ENCODE results near the gene ST7L. TPM values are rescaled to one million over a fixed set of nuclear protein-coding genes. Genes with fewer than 3 reads are reported as not detected.

ST7L gene
- total and polyA plus RNA-seq, 2 of the 4 experiments (the other 2 are of a cell fraction), result 7.7 to 14.7 TPM

- DNase-seq (no peak), ATAC-seq (ENCODE audit: low read depth) (no peak)
- Histone ChIP-seq H3K9me1 (ENCODE audit: insufficient read depth, low read length) (no peaks in the 10 kb centered on the region), H4K8ac (ENCODE audit: low read depth in 2 of 2, low read length in 2 of 2) (no peak overlapping the region), H3K4me1 (ENCODE audit: control insufficient read depth, insufficient read depth, low read length) (0 out of 2 replicates have a peak, but pooled peaks cover 2% of the 10 kb centered on the region), H2BK120ac (ENCODE audit: low read depth, low read length) (no peak overlapping the region), H3K27ac (ENCODE audit: insufficient read depth, low read length) (no peak overlapping the region), H4K20me1 (ENCODE audit: insufficient read depth, low read length) (no peaks in the 10 kb centered on the region), H3K27me3 (ENCODE audit: control insufficient read depth, insufficient read depth, low read length) (no peaks in the 10 kb centered on the region), H3K18ac (ENCODE audit: low read depth, low read length) (no peak overlapping the region), H3K9me3 (ENCODE audit: control insufficient read depth, insufficient read depth, low read length) (no peaks in the 10 kb centered on the region), H3K36me3 (ENCODE audit: control insufficient read depth, insufficient read depth, low read length) (peaks cover 5% of the 10 kb centered on the region), H2BK5ac (ENCODE audit: low read depth, low read length, poor library complexity, severe bottlenecking) (no peak overlapping the region), H3K23ac (ENCODE audit: low read depth, low read length) (no peak overlapping the region), H3K56ac (ENCODE audit: extremely low read depth, insufficient read depth, low read length) (no peak overlapping the region), H3K4me2 (ENCODE audit: low read depth, low read length) (no peak overlapping the region), H4K5ac (ENCODE audit: low read depth, low read length) (no peak overlapping the region), H2AFZ (replicated peaks; ENCODE audit: low read length, poor library complexity) (no peak overlapping the region), H2BK20ac (ENCODE audit: low read depth, low read length) (no peak overlapping the region), H3K14ac (replicated peaks; ENCODE audit: low read depth, low read length) (no peak overlapping the region), H2BK15ac (ENCODE audit: low read depth, low read length) (no peak overlapping the region), H3K4ac (ENCODE audit: low read depth, low read length) (no peak overlapping the region), H4K91ac (ENCODE audit: insufficient read depth, low read depth, low read length) (no peak overlapping the region), H2AK9ac (replicated peaks; ENCODE audit: low read depth, low read length, poor library complexity) (no peak overlapping the region), H3K79me1 (ENCODE audit: low read depth in 1 of 2, low read length in 2 of 2) (no peaks in the 10 kb centered on the region), H3K9ac (ENCODE audit: low read depth, low read length) (no peak overlapping the region), H3K4me3 (ENCODE audit: insufficient read depth, low read depth, low read length) (no peak overlapping the region), H2AK5ac (ENCODE audit: low read depth, low read length) (no peak overlapping the region)
- BruUV-seq (replicated peaks), result no TSS peak
- in situ Hi-C loops (cut with MboI; ENCODE audit: low sequenced_read_pairs) (no loop called here), dilution Hi-C loops (cut with HindIII; ENCODE audit: low sequenced_read_pairs, unreplicated experiment) (no loop called here), intact Hi-C loops (cut with micrococcal nuclease) (no loop called here)
- POLR2A ChIA-PET (ENCODE audit: unreplicated experiment), result no interaction called here
- CTCF ChIA-PET, result no interaction called here
- no peak for TF ChIP-seq CEBPB (IDR thresholded peaks at IDR 0.05; ENCODE audit: low read depth, low read length)
- TF ChIP-seq MXI1 (IDR thresholded peaks at IDR 0.05; ENCODE audit: borderline replicate concordance, low read depth, low read length), result no peak
- TF ChIP-seq BHLHE40 (IDR thresholded peaks at IDR 0.05; ENCODE audit: low read depth, low read length), result no peak
- no peak for TF ChIP-seq CHD1 (IDR thresholded peaks at IDR 0.05; ENCODE audit: low read depth, low read length)
- TF ChIP-seq RCOR1 (IDR thresholded peaks at IDR 0.05; ENCODE audit: insufficient replicate concordance, low read length), result no peak
- no peak for TF ChIP-seq ELK1 (IDR thresholded peaks at IDR 0.05; ENCODE audit: borderline replicate concordance, low read depth, low read length)
- TF ChIP-seq MAFK (IDR thresholded peaks at IDR 0.05; ENCODE audit: low read depth, low read length), result no peak
- no peak for TF ChIP-seq NFE2L2 (IDR thresholded peaks at IDR 0.05; ENCODE audit: low read depth, low read length)
- no peak for TF ChIP-seq MAZ (IDR thresholded peaks at IDR 0.05; ENCODE audit: borderline replicate concordance, low read depth, low read length)
- TF ChIP-seq CTCF (conservative IDR thresholded peaks at IDR 0.05; ENCODE audit: low read depth, low read length), result no peak
- TF ChIP-seq RAD21 (IDR thresholded peaks at IDR 0.05; ENCODE audit: low read length), result no peak
These were observed 55.6 kb downstream of the ST7L start for GRCh38 chr1:112563341-112563740.

All from IMR-90 (cell line).